Measurements from ENCODE around the gene C2.

C2 gene

DNA sequence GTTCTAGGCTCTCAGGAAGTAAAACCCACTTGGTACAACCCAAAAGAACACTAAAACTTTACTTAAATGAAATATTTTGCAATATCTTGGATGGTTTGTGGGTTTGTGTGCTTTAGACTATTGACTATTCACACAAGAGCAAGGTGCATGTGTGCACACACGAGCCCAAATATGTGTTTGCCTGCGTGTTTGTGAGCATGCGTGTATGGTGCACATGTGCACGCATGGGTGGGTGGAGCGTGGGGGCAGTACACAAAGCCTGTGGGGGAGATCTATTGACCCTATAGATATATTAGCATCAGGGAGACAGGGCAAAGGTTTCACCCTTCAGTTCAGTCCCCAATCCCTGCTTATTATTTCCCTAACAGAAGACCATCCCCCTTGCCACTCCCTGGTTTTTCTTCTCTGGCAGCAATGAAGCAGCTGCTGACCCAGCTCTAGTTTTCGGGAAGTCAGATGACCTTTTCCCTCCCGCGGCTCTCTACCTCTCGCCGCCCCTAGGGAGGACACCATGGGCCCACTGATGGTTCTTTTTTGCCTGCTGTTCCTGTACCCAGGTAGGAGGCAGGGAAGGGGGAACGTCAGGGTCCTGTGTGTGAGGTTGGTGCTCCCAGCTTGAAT, at the start of gene C2:
TSS of gene C2 (plus strand) at position 476 of the 621 bp plus-strand sequence. CDS start at position 512, 36 bp downstream.
- TF ChIP-seq, protein P1, sequence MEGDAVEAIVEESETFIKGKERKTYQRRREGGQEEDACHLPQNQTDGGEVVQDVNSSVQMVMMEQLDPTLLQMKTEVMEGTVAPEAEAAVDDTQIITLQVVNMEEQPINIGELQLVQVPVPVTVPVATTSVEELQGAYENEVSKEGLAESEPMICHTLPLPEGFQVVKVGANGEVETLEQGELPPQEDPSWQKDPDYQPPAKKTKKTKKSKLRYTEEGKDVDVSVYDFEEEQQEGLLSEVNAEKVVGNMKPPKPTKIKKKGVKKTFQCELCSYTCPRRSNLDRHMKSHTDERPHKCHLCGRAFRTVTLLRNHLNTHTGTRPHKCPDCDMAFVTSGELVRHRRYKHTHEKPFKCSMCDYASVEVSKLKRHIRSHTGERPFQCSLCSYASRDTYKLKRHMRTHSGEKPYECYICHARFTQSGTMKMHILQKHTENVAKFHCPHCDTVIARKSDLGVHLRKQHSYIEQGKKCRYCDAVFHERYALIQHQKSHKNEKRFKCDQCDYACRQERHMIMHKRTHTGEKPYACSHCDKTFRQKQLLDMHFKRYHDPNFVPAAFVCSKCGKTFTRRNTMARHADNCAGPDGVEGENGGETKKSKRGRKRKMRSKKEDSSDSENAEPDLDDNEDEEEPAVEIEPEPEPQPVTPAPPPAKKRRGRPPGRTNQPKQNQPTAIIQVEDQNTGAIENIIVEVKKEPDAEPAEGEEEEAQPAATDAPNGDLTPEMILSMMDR (IDR thresholded peaks at IDR 0.05; ENCODE audit: insufficient read depth, low read length, missing control alignments) = no peak
- ChIA-PET CTCF (interaction anchor here (1.0 kb wide), 1 partner anchor 25 kb away, joined by 3 read pairs; no protein-coding TSS in a partner anchor), POLR2A (no interaction called here)
- DNase-seq (ENCODE audit: low read depth, low spot score) = no peak
- H3K4me3 ChIP-seq (ENCODE audit: low read depth, low read length) = no peak within 1 kb of the TSS; the same call in 1 of the 2 replicates

DNA sequence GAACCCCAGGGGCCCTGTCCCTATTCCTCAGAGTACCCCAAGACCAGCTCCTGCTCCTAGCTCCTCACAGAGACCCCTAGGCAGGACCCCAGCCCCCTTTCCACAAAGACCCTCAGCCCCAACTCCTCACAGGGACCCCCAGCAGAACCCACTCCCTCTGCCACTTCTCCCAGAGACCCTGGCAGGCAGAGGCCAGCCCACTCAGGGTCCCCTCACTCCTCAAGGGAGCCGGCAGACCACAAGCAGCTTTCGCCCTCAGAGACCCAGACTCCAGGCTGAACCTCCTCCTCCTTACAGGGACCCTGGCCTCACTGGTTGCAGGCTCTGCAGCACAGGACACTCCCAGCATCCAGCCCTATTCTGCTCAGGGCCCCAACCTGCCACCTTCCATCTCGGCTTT, 49.3 kb upstream of the C2 start:
- TF ChIP-seq, protein P1 (IDR thresholded peaks at IDR 0.05; ENCODE audit: insufficient read depth, low read length, missing control alignments) = no peak
- POLR2A ChIA-PET = no interaction called here
- DNase-seq (ENCODE audit: low read depth, low spot score) = no peak
- no peak overlapping the region for H3K4me3 ChIP-seq (ENCODE audit: low read depth, low read length)
- CTCF ChIA-PET = no interaction called here

DNA sequence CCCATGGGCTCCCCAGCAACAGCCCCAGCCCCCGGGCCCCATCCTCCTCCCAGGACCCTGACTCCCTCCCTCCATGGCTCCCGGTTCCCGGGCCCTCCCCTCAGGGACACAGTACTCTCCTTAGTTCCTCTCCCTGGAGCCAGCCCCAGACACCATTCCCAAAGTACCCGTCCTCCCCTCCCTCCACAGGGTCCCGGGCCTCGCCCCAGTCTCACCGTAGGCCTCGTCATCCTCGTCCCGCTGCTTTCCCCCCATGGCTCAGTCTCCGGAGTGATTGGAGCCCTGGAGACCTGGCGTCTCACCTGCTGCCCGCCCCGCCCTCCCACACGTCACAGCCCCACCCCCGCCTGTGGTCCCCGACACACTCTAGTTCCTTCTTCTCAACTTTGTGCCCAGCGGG, 48.8 kb upstream of the C2 start, which contains the start of gene SLC44A4:
TSS of gene SLC44A4 (minus strand) at position 272 of the 400 bp plus-strand sequence. CDS start at position 255, 17 bp downstream.
- H3K4me3 ChIP-seq (ENCODE audit: low read depth, low read length) = no peak within 1 kb of the TSS
- POLR2A ChIA-PET = no interaction called here
- CTCF ChIA-PET = interaction anchor here (3.0 kb wide), 1 partner anchor 11 kb away, joined by 15 read pairs; no protein-coding TSS in a partner anchor

DNA sequence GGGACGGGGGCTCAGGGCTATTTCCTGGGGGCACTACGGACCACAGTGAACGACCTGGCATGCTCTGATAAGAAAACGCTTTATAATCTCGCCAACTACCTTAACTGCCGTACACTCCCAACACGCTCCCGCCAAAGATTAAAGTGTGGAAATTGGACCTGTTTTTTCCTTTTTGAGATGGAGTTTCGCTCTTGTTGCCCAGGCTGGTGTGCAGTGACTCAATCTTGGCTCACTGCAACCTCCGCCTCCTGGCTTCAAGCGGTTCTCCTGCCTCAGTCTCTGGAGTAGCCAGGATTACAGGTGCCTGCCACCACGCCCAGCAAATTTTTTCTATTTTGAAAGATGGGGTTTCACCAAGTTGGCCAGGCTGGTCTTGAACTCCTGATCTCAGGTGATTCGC, 48.4 kb upstream of the C2 start:
- H3K4me3 ChIP-seq (ENCODE audit: low read depth, low read length) = no peak overlapping the region
- TF ChIP-seq, protein P1 (IDR thresholded peaks at IDR 0.05; ENCODE audit: insufficient read depth, low read length, missing control alignments) = no peak
- POLR2A ChIA-PET = no interaction called here
- DNase-seq (ENCODE audit: low read depth, low spot score) = no peak
- CTCF ChIA-PET = interaction anchor here (0.7 to 3.0 kb wide), 2 partner anchors 10 to 15 kb away, joined by 3 to 15 read pairs; no protein-coding TSS in a partner anchor

More for the DNA sequence above, 48.8 kb upstream of the C2 start, which contains the start of gene SLC44A4:
- no peak for DNase-seq (ENCODE audit: low read depth, low spot score)
- TF ChIP-seq, protein P1 (IDR thresholded peaks at IDR 0.05; ENCODE audit: insufficient read depth, low read length, missing control alignments) = no peak

DNA sequence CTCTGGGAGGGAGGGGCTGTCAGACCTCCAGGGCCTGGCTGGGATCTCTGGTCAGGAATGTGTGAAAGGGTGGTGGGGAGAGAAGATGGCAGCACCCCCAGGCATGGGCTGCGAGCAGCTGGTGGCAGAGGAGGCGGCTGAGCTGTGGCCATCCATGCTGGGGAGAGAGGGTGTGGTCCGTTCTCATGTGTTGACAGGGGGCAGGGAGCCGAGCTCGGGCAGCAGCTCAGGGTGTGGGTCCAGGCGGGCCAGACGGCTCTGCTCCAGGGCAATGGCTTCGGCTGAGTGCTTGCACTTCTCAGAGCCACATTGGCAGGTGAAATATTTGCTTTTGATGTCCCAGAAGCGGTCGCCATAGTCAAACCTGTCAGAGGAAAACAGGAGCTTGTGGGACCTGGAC, 47.6 kb upstream of the C2 start:
- TF ChIP-seq, protein P1 (IDR thresholded peaks at IDR 0.05; ENCODE audit: insufficient read depth, low read length, missing control alignments) = no peak
- POLR2A ChIA-PET = no interaction called here
- CTCF ChIA-PET = interaction anchor here (0.7 to 3.0 kb wide), 5 partner anchors 10 to 72 kb away, joined by 3 to 15 read pairs (median 3); partner anchors contain the start of gene NEU1
- H3K4me3 ChIP-seq (ENCODE audit: low read depth, low read length) = no peak overlapping the region
- no peak for DNase-seq (ENCODE audit: low read depth, low spot score)

DNA sequence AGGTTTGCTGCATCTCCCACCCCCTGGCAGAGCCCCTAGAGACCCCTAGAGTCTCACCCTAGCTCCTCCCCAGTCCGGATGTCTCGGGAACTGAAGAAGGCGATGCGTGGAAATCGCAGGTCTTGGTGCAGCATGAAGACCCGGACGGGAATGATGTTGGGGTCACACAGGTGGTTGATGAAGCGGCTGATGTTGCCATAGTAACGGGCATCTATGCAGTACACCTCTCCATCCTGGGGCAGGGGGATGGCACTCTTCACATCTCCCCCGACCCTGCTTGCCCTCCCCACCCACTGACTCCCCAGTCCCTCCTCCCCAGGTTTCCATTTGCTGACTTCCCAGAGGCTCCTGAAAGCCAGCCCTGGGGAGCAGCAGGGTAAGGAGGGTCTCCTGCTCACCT, 46.9 kb upstream of the C2 start:
- POLR2A ChIA-PET = no interaction called here
- DNase-seq (ENCODE audit: low read depth, low spot score) = no peak
- TF ChIP-seq, protein P1 (IDR thresholded peaks at IDR 0.05; ENCODE audit: insufficient read depth, low read length, missing control alignments) = no peak
- CTCF ChIA-PET = interaction anchor here (0.8 to 3.0 kb wide), 5 partner anchors 9 to 72 kb away, joined by 3 to 15 read pairs (median 3); partner anchors contain the start of gene NEU1
- no peak overlapping the region for H3K4me3 ChIP-seq (ENCODE audit: low read depth, low read length)
